Uterus (tissue), 2 donors: ENCODE measurements around the gene NCBP3.

ENCODE experiments used
- CTCF ChIP-seq, 4 experiments: fragments of 200-600 bp in 2 of 4; fragments of 450-650 bp in 2 of 4; sonication (generic) in 2 of 4; IDR thresholded peaks; one replicate each; pipeline ENCODE4 v1.5.1; 2016 to 2019; ENCODE audit warnings: antibody characterized with exemption in 4 of 4, mild to moderate bottlenecking in 2 of 4, moderate library complexity in 1 of 4
- POLR2A ChIP-seq, 2 donors: fragments of 450-650 bp; IDR thresholded peaks; one replicate each; pipeline ENCODE4 v1.6.1; 2016; ENCODE audit warnings: antibody characterized with exemption in 2 of 2, mild to moderate bottlenecking in 1 of 2, moderate library complexity in 1 of 2

- TF ChIP-seq CTCF (IDR thresholded peaks at IDR 0.05) (no peak), POLR2A (IDR thresholded peaks at IDR 0.05) (no peak)
Observed at GRCh38 chr17:3884188-3884587, 38.1 kb upstream of the NCBP3 start.
